GM19438 (cell line): Measurements from ENCODE around the gene F8.
"Not testable (repeated sequence)": the region's sequence is repeated elsewhere in the genome, so short reads cannot be mapped to it uniquely, and the experiment has no call there.

Experiments used
- ATAC-seq: cut with Tn5 transposase; IDR thresholded peaks from one replicate; pipeline ENCODE4 v1.9.1; 2021; ENCODE audit warnings: low read depth; ENCODE audit not compliant: unreplicated experiment

The F8 gene

DNA sequence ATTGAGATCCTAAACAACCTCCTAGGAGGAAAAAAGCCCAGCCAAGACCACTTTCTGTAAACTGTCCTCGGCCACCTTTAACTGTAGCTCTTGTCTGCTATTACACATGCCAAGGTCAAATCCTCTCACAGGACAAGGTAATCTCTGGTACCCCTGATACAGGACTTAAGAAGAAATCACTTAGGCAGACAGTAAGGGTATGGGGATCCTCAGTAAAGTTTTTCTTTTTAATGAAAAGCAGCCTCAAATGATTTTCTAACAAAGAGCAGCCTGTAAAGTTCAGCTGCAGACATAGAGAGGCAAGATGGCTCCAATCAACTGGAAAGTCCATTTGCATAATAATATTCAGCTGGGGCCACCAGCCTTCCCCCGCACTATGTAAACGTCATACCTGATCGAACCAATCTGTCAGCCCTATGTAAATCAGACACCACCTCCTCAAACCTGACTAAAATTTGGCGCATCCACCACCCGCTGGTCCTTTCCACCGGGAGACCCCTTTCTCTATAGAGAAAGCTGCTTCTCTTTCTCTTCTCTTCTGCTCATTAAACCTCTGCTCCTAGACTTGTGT, 202.7 kb downstream of the F8 start:
- ATAC-seq: no peak

DNA sequence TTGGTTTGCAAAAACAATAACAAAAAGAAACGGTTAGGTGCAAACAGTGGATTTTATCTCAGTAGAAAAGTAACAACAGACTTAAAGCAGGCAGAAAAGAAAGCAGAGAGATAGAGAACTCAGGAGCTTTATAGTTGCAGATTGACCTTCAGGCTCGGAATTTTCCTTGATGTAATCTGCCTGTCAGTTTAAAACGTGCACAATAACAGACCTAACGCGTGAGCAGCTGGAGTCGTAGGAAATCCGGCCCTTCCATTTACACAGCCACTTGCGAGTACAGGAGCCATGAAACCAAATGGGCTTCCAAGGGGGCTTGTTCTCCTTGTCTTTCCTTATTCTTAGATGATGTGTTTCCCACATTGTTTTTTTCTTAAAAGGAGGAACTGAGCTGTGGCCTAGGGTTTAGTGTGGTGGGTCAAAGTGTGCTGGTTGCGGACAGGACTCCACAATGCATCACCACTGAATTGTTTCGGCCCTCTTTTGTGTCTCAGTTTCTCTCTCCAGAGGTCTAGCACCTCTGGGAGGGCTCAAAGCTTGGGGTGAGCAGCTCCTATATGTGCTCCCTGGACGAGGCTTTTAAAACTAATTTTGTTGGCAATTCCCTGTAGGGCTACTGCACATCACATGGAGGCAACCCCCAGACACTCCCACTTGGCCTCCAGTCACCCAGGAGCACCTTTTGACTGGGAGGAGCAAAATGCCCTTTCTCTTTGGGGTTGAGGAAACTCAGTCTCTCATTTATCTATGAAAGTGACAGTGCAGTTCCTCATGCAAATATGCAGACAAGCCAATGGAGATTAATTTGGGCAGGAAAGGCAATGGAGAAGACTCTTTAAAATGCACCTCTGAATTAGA, 203.4 kb downstream of the F8 start:
- ATAC-seq: no peak

DNA sequence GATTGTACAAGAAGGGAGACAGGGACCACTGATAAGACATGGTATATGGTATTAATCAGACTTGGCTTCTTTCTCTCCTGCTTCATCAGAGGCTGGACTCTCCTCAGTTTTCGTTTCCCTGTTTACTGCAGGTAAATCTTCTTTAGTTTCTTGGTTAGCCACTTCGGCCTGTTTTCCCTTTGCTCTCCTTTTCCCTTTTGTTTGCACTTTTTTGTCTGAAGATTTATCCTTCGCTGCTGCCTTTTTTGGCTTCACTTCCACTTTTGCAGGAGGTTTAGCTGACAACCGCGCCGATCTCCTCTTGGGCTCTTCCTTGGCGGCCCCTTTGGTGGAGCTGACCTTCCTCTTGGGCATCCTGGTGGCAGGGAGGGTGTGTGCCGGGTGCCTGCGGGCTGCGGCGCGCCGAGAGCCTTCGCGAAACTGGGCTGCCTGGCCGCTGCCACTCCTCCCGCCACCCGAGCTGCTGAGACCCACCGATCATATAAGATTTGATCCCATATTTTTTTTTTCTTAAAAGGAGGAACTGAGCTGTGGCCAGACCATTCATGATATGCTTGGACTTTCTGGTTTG, 205.4 kb downstream of the F8 start:
- not testable (repeated sequence) for ATAC-seq

DNA sequence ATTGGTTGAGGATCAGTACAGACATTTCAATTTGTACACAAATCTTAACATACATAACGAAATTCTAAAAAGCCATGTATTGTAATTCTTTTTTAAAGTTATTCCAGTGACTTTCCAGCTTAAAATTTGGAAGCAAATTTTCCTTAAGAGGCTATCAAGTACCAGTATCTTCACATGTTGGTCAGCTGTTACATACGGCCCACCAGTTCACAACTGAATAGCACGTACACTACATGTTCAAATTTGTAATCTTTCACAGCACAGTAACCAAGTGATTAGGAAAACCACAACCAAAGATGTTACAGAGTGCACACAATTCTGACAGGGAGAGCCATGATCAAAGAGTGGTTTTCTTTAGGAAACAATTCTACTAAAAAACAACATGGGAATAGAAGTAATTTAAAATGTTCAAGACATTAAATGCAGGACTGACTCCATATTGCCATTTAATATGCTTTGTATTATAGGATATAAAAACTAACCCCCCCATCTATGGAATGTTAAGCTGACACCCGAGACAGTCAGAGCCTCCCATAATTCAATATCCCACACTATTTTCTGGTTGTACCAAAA, 206.1 kb downstream of the F8 start:
- ATAC-seq: not testable (repeated sequence)

DNA sequence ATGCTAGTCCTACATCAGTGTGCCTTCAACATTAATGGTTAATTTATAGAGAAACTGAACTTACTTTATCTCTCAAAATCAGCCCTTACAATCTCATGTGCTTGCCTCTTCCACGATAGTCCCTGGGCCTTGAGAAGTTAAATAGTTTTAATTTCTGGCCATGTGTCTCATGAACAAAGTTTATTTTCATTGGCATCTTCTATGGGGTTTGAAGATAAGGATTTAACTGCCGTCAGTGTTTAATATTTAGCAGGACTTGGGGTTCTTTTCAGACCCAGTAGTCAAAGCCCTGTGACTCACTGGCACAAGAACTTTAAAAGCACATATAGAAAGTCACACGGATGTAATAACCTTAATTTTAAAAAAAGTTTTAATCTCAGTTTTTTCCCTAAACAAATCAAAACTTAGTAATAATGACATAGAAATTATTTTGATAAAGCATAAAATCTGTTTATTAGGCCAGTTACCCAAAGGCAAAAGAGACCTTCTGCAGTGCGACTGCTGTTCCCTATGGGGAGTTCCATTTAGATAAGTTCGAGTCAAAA, 207.2 kb downstream of the F8 start:
- no peak for ATAC-seq

DNA sequence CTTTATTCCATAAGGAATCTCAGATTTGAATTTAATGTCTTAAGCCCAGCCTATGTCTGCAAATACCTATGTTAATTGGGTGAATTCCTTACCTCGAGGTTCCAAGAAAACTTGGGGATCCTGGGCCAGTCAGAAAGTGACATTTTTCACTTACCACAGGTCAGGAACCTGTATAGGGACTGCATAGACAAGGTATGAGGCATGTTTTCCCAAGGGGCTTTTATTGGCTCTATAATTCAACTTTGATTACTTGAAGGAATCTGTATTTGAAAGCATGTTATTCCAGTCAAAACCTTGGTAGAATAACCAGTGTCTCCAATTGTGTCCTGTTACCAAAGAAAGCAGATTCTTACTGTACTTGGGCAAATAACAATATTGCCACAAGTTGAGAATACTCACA, 208.7 kb downstream of the F8 start:
- no peak for ATAC-seq

DNA sequence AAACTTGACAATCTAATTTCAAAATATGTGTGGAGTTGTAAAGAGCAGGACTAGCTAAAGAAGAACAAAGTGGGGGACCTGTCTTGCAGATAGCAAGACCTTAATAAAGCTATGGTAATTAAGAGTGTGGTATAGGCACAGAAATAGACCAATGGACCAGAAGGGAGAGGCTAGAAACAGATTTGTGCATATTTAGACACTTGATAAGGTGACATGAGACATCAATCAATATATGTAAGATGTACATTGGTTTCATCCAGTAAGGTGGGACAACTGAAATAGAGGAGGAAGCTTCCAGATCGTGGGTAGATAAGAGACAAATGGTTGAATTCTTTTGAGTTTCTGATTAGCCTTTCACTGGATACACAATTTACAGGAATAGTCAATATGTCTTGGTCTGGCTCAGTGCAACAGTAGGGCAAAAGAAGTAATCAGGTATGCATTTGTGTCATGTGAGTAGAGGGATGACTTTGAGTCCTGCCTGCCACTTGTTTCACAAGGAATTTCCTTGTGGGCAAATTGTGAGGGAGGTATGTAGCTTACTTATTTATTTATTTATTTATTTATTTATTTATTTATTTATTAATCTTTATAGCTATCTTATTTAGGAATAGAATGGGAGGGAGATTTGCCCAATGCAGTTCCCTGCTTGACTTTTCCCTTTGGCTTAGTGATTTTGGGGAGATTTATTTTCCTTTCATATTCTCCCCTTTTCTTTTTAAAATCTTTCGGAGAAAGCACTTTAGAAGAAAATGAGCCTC, 210.0 kb downstream of the F8 start:
- ATAC-seq: no peak

DNA sequence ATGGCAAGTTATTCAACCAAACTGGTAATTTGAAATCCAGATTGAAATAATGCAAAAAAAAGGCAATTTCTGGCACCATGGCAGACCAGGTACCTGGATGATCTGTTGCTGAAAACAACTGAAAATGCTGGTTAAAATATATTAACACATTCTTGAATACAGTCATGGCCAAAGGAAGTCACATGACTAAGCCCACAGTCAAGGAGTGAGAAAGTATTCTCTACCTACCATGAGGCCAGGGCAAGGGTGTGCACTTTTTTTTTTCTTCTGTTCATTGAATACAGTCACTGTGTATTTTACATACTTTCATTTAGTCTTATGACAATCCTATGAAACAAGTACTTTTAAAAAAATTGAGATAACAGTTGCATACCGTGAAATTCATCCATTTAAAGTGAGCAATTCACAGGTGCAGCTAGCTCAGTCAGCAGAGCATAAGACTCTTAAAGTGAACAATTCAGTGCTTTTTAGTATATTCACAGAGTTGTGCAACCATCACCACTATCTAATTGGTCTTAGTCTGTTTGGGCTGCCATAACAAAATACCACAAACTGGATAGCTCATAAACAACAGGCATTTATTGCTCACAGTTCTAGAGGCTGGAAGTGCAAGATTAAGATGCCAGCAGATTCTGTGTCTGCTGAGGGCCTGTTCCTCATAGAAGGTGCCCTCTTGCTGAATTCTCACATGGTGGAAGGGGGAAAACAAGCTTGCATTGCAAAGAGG, 212.4 kb downstream of the F8 start:
- ATAC-seq: no peak

DNA sequence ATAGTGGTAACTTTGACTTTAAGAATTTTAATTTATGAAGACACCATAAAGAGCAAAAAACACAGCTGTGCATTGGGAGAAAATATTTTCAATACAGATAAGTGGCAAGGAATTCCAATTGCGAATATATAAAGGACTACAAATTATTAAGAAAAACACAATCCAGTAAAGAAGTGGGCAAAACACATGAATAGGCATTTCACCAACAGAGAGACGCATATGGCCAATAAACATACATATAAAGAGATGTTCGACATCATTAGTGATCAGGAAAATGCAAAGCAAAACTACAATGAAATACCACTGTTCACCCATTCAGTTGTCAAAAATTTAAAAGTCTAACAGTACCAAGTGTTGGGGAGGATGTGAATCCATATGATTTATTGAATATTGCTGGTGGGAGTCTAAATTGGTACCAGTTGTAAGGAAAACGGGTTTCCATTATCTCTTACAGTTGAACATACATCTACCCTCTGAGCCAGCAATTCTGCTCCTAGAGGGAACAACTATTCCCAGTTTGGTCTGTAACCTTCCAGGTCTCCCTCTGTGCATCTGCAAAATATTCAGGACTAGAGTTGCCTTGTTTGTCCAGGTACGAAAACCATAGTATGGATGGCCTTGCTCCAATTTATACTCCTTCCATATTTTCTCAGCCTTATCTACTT, 215.6 kb downstream of the F8 start:
- no peak for ATAC-seq

DNA sequence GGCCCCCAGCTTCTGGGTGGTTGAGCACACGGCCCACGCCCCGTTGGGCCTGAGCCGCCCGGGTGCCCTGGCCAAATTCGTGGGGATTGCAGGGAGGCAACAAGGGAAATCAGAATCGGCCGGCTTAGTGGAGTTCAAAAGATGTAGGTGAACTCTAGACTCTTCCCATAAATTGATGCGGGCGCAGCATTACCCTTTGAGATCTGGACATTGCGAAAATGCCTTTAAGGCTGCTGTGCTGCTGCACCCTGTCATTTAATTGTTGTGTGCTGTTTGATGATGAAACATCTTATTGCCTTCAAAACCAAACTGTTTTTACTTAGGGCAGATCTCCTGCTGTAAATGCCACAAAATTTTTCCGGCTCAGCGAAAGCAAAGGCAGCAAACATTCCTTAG, 216.8 kb downstream of the F8 start:
- ATAC-seq: no peak

DNA sequence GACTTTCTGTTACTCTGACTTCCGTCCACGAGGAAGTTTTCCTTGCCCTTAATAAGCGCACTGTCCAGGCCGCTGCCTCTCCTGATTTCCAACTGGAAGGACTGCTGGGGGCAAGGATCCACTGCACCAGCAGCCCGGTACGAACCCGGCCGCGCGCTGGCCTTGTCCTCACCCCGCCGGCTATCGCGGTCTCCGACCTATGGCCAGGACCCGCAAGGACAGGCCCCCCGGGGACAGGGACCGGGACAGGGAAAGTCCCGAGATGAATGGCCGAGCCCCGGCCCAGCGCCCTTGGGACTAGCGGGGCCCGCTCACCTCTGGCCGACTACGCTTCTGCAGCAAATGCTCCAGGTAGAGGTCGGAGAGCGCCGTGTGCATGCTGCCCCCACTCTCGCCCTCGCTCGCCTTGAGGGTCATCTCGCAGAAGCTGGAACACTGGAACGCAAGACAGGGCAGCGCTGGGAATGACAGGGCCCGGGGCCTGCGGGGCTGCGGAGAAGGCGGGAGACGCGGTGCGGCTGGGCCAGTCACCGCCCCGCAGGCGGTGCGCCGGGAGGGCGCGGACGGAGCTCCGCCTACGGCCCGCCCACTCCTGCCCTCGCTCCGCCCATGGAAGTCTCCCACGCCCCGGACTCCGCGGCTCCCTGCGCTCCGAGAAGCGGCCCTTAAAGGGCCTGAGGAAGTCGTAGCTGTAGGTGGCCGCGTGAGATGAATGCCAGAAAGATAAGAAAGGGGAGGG, 217.4 kb downstream of the F8 start, which contains the start of gene MPP1:
Gene MPP1 (minus strand): TSS at position 529 of the 739 bp plus-strand sequence. CDS start 112 bp downstream, at position 417.
- ATAC-seq: peak; percentile 92

DNA sequence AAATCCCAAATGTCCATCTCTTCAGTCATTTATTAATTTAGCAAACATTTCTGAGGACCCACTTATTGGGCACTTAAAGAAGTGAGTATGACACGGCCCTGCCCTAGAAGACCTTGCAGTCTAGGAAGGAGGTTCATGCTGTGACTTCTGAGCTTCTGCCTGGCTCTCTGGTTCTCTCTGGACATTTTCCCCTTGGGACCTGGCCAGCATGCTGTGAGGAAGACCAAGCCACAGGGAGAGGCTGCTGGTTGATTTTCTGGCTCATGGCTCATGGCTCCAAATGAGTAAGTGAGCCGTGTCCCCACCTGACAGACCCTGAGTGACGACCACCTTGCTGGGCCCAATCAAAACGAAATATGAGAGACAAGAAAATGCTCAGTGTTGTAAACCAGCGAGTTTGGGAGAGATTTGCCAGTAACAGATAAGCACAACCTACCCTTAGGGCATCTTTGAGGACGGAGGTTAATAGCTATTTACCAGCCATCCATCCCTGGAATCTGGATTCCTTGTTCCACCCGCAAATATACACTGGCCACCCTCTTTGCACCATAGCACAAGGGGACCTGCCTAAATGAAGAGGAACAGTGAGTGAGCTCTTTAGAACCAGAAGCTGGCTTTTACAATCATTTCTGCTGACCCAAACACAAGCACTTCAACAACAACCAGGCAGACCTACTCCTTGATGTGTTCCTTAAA, 218.1 kb downstream of the F8 start:
- peak; percentile 8 for ATAC-seq

DNA sequence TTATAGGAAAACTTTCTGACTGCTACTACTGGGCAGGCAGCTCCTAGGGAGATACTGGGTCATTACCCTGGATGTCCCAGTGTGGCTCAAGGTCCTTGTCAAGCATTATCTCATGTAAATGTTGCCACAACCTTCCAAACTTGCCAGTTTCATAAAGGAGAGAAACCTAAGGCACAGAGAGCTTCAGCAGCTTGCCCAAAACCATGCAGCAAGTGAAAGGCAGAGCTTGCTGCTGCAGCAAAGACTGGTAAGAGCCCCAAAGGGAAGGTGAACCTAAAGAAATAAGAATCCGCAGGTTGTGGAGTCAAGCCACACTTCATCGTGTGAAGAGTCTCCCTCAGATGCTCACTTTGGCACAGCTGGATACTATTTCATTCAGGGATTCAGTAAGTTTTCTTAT, 219.6 kb downstream of the F8 start:
- no peak for ATAC-seq

DNA sequence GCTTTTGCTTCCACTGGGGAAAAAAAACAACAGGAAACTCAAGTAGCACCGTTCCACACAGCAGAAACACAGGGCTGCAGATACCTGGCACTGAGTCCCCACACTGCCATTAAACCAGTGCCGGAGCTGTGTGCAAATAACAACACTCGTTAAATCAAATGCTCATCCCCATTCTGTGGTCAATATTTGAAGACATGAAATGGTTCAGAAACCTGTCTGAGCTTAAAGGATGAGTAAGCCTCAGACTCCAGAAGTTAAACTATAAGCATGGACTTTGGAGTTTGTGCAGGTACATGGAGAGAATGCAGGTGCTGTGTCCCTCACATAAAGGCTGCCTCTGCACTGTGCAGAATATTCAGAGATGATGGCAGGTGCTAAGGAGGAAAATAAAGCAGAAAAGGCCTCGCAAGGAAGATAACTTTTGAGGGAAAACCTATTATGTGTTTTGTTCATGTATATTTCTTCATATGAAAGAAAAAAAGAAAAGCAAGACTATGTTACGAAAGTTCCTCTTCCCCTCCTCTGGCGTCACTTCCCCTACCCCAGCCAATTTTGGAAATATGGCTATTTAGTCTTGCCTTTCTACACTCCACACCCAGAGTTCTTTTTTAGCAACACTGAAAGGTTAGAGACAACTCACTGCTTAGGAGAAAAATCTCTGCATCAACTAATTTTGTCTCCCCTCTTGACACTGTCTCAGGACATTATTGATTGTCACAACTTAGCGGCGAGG, 221.9 kb downstream of the F8 start:
- no peak for ATAC-seq

DNA sequence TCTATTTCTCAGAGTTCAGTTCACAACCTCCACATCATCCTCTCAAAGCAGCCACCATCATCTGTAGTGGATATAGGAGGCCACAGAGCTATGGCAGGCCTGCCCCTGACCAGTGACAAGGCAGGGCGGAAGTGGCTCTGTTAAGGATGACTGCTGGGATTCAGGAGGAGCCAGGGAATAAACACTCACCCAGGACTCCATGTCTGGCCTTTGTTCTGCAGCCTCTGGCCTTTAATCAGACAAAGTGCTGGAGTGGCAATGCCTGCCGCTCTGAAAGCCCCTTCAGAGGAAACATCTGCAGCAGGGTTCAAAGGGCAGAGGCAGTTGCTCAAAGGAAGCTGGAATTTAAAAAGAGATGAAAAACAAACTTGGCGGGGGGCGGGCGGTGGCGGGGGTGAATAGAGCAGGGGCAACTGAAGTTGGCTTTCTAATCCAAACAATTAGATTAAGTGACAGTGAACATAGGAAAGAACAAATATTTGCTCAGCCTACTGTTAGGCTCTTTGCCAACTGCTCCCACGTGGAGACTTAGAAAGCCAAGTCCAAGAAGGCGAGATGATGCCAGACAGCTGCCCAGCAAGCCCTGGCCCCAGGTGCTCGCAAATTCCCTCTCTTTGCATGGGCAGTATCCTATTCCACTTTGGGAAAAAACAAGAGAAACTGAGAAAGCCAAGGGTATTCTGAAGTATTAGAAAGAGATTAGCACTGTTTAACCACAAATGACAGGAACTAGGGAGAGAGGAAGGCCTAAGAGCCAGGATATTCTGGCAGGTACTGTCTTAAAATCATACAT, 222.8 kb downstream of the F8 start:
- no peak for ATAC-seq

DNA sequence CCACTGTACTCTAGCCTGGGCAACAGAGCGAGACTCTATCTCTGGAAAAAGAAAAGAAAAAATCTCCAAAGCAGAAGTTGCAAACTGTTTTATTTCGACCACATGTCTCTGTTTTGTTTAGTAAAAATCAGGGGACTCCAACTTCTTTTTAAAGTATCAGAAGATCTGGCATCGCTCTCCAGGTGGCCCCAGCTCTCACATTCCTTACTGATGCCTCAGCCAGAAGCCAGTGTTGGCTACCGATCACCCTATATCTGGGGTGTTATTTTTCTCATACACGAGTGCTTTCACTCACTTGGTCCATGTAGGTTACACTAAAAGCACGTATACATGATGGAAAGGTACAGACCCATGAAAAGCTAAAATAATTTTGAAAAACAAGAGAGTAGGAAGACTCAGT, 225.5 kb downstream of the F8 start:
- ATAC-seq: no peak

DNA sequence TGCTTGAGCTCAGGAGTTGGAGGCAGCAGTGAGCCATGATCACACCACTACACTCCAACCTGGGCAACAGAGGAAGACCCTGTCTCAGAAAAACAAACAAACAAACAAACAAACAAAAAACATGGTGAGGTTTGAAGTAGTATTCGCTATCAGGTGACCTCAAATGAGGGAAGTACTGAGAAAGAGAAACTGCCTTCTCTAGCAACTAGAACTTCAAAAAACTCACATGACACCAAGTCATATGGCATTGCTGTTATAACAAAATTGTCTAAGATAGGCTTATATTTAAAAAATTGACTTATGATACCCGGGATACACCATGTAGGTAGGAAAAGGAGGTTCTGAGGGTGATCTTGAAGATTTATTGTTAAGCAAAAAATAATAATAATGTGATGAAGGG, 227.5 kb downstream of the F8 start:
- ATAC-seq: no peak
